ENCODE results near the gene ERMAP. TPM values are rescaled to one million over a fixed set of nuclear protein-coding genes. Genes with fewer than 3 reads are reported as not detected.
A peak's percentile ranks its signal among the peaks of the same experiment; 100 is the strongest.

The ERMAP gene
- total and polyA plus RNA-seq, 10 donors: 3.0 to 19.3 (median 13.1) TPM

DNA sequence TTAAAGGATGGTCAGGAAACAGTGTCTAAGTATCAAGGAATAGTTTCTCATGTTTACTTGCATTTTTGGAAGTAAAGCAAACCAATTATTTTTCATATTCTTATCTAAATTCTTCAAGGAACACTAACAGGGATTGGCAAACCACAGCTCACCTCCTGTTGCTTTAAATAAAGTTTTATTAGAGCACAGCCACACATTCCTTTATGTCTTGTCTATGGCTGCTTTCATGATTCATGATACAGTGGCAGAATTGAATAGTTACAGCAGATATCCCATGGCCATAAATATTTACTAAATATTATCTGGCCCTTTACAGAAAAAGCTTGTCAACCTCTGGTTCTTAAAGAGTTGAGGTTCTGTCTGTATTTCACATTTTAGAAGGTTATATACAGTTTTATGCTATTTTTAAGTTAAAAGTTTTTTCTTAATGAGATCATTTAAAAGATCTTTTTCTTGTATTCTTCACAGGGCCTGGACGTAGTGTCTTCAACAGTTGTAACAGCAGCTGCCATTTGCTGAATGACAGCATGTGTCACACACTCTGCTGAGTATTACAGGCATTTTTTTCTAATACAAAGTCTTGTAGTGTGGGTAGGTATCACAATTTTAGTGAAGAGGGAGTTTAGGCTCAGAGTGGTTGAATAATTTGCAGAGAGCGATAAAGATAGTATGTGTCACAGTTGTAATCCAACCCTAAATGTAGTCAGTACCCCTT lies 32.1 kb downstream of the ERMAP start:
- intact Hi-C loops (cut with DNase I; ENCODE audit: low total_unique reads): no loop called here
- Histone ChIP-seq H3K4me3 (no peak overlapping the region), H3K9me3 (peaks cover 0 to 12% (median 2%) of the 10 kb centered on the region in 8 donors), H3K36me3 (peaks cover 0 to 34% (median 16%) of the 10 kb centered on the region in 6 donors), H3K27me3 (replicated peaks in 1 of 7) (no peaks in the 10 kb centered on the region), H3K27ac (no peak overlapping the region), H3K4me1 (peaks cover 10 to 63% (median 23%) of the 10 kb centered on the region in 6 donors)
- no peak for TF ChIP-seq POLR2AphosphoS5 (IDR thresholded peaks at IDR 0.05)
- no peak for TF ChIP-seq POLR2A (IDR thresholded peaks at IDR 0.05)
- DNase-seq: no peak
- WGBS, 5 donors: 90 to 97% (median 93%) methylated on average over 2 of the region's 2 CpGs

GRCh38 chr1:42849944-42850343 lies 33.0 kb downstream of the ERMAP start:
- Histone ChIP-seq H3K27me3 (replicated peaks in 1 of 7) (no peaks in the 10 kb centered on the region), H3K36me3 (peaks cover 0 to 34% (median 16%) of the 10 kb centered on the region in 6 donors), H3K9me3 (peaks cover 0 to 12% (median 2%) of the 10 kb centered on the region in 8 donors), H3K4me1 (peaks cover 10 to 63% (median 23%) of the 10 kb centered on the region in 6 donors), H3K27ac (no peak overlapping the region), H3K4me3 (no peak overlapping the region)
- no peak for DNase-seq
- TF ChIP-seq POLR2AphosphoS5 (IDR thresholded peaks at IDR 0.05) (no peak), CTCF (IDR thresholded peaks at IDR 0.05 in 8 of 11, conservative IDR thresholded peaks at IDR 0.05 in 3 of 11) (no peak), POLR2A (IDR thresholded peaks at IDR 0.05) (no peak)
- 93 to 98% (median 96%) methylated on average over 5 of the region's 5 CpGs for WGBS, 5 donors
- intact Hi-C loops (cut with DNase I; ENCODE audit: low total_unique reads): no loop called here

GRCh38 chr1:42851420-42851819 lies 34.5 kb downstream of the ERMAP start:
- no peaks in the 10 kb centered on the region for H3K27me3 ChIP-seq (replicated peaks in 1 of 7)
- 90 to 100% (median 91%) methylated on average over 6 to 15 of the region's 15 CpGs for WGBS, 5 donors
- H3K4me1 ChIP-seq: peaks cover 10 to 51% (median 16%) of the 10 kb centered on the region in 6 donors
- peaks cover 0 to 12% (median 2%) of the 10 kb centered on the region in 8 donors for H3K9me3 ChIP-seq
- DNase-seq: no peak
- H3K27ac ChIP-seq: no peak overlapping the region
- H3K4me3 ChIP-seq: no peak overlapping the region
- intact Hi-C loops (cut with DNase I; ENCODE audit: low total_unique reads): no loop called here
- TF ChIP-seq CTCF (IDR thresholded peaks at IDR 0.05 in 8 of 11, conservative IDR thresholded peaks at IDR 0.05 in 3 of 11): no peak
- peak in 1 of 3 donors; percentile 22 for TF ChIP-seq POLR2AphosphoS5 (IDR thresholded peaks at IDR 0.05)
- H3K36me3 ChIP-seq: peaks cover 0 to 34% (median 16%) of the 10 kb centered on the region in 6 donors

- no peak for DNase-seq
- Histone ChIP-seq H3K27ac (peak overlapping the region in 2 of 8 donors; percentile 21 to 33), H3K9me3 (peaks cover 0 to 12% (median 2%) of the 10 kb centered on the region in 8 donors), H3K4me1 (peaks cover 8 to 47% (median 13%) of the 10 kb centered on the region in 6 donors), H3K4me3 (no peak overlapping the region), H3K27me3 (replicated peaks in 1 of 7) (no peaks in the 10 kb centered on the region), H3K36me3 (peaks cover 0 to 34% (median 16%) of the 10 kb centered on the region in 6 donors)
- WGBS, 5 donors: 72 to 84% (median 80%) methylated on average over 2 of the region's 2 CpGs
- TF ChIP-seq POLR2A (IDR thresholded peaks at IDR 0.05): no peak
- TF ChIP-seq CTCF (IDR thresholded peaks at IDR 0.05 in 8 of 11, conservative IDR thresholded peaks at IDR 0.05 in 3 of 11): no peak
- no peak for TF ChIP-seq POLR2AphosphoS5 (IDR thresholded peaks at IDR 0.05)
- intact Hi-C loops (cut with DNase I; ENCODE audit: low total_unique reads): no loop called here
Measured at GRCh38 chr1:42851960-42852607, 35.2 kb downstream of the ERMAP start.
